Measurements from ENCODE around the gene TMEM213. TPM values are rescaled to one million over a fixed set of nuclear protein-coding genes. Genes with fewer than 3 reads are reported as not detected.

Gene TMEM213
- total and polyA plus RNA-seq, 10 of the 15 experiments (the other 5 are each of a cell fraction or from before 2014, with no cell fraction given) = not detected

GRCh38 chr7:138750901-138751464 is 46.8 kb upstream of the TMEM213 start:
- Histone ChIP-seq H3K79me2 (ENCODE audit: control insufficient read depth, insufficient read depth, low read length) (no peaks in the 10 kb centered on the region), H2AFZ (ENCODE audit: control insufficient read depth, low read depth, low read length) (no peak overlapping the region), H3K4me1 (ENCODE audit: control insufficient read depth, insufficient read depth, low read length) (no peaks in the 10 kb centered on the region), H4K20me1 (ENCODE audit: control insufficient read depth, insufficient read depth) (no peaks in the 10 kb centered on the region), H3K4me3 (no peak overlapping the region), H3K9me3 (replicated peaks; ENCODE audit: control insufficient read depth, insufficient read depth, low read length) (no peaks in the 10 kb centered on the region; the same call in 2 of the 3 replicates), H3K4me2 (ENCODE audit: control insufficient read depth, insufficient read depth) (no peak overlapping the region), H3K27ac (ENCODE audit: control insufficient read depth, insufficient read depth) (no peak overlapping the region), H3K36me3 (ENCODE audit: control insufficient read depth in 2 of 2, insufficient read depth in 2 of 2, low read length in 1 of 2) (no peaks in the 10 kb centered on the region), H3K9ac (ENCODE audit: control insufficient read depth, insufficient read depth, low read length) (no peak overlapping the region), H3K27me3 (replicated peaks in 1 of 2; ENCODE audit: control insufficient read depth in 2 of 2, insufficient read depth in 2 of 2, low read length in 1 of 2) (no peaks in the 10 kb centered on the region; a peak in 1 of 4 replicates)
- intact Hi-C loops (cut with micrococcal nuclease; ENCODE audit: unreplicated experiment) (loop anchor here (5.0 kb wide), 1 partner anchor 116 kb away; no protein-coding TSS in a partner anchor), in situ Hi-C loops (cut with MboI) (no loop called here)
- FAIRE-seq = no peak
- 65% methylated on average over 18 of the region's 18 CpGs for WGBS (ENCODE audit: insufficient coverage, insufficient replicate concordance, low lambda C conversion rate, missing lambda C conversion rate)
- BruUV-seq (replicated peaks) = no TSS peak
- ChIA-PET CTCF (interaction anchor here (1.6 kb wide), 1 partner anchor 12 kb away, joined by 4 read pairs; no protein-coding TSS in a partner anchor), SMC1A (ENCODE audit: uncharacterized antibody, unreplicated experiment) (no interaction called here), POLR2A (interaction anchor here (0.6 kb wide), 1 partner anchor 18 kb away, joined by 4 read pairs; no protein-coding TSS in a partner anchor), RAD21 (ENCODE audit: unreplicated experiment) (no interaction called here)
- ATAC-seq = no peak
- TF ChIP-seq NFXL1 (IDR thresholded peaks at IDR 0.05; ENCODE audit: borderline replicate concordance) (no peak), RAD21 (IDR thresholded peaks at IDR 0.05; ENCODE audit: insufficient read depth, low read depth, low read length) (no peak), SRF (IDR thresholded peaks at IDR 0.05; ENCODE audit: low read depth in 2 of 2, low read length in 2 of 2) (no peak), NBN (IDR thresholded peaks at IDR 0.05) (no peak), SREBF2 (IDR thresholded peaks at IDR 0.05; ENCODE audit: low read length) (no peak), FOXK2 (IDR thresholded peaks at IDR 0.05) (no peak), PML (IDR thresholded peaks at IDR 0.05; ENCODE audit: low read length) (no peak)
- TF ChIP-seq, protein P1, sequence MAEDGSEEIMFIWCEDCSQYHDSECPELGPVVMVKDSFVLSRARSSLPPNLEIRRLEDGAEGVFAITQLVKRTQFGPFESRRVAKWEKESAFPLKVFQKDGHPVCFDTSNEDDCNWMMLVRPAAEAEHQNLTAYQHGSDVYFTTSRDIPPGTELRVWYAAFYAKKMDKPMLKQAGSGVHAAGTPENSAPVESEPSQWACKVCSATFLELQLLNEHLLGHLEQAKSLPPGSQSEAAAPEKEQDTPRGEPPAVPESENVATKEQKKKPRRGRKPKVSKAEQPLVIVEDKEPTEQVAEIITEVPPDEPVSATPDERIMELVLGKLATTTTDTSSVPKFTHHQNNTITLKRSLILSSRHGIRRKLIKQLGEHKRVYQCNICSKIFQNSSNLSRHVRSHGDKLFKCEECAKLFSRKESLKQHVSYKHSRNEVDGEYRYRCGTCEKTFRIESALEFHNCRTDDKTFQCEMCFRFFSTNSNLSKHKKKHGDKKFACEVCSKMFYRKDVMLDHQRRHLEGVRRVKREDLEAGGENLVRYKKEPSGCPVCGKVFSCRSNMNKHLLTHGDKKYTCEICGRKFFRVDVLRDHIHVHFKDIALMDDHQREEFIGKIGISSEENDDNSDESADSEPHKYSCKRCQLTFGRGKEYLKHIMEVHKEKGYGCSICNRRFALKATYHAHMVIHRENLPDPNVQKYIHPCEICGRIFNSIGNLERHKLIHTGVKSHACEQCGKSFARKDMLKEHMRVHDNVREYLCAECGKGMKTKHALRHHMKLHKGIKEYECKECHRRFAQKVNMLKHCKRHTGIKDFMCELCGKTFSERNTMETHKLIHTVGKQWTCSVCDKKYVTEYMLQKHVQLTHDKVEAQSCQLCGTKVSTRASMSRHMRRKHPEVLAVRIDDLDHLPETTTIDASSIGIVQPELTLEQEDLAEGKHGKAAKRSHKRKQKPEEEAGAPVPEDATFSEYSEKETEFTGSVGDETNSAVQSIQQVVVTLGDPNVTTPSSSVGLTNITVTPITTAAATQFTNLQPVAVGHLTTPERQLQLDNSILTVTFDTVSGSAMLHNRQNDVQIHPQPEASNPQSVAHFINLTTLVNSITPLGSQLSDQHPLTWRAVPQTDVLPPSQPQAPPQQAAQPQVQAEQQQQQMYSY (CRISPR knock-in tag; IDR thresholded peaks at IDR 0.05) = no peak
- TF ChIP-seq, protein P2, sequence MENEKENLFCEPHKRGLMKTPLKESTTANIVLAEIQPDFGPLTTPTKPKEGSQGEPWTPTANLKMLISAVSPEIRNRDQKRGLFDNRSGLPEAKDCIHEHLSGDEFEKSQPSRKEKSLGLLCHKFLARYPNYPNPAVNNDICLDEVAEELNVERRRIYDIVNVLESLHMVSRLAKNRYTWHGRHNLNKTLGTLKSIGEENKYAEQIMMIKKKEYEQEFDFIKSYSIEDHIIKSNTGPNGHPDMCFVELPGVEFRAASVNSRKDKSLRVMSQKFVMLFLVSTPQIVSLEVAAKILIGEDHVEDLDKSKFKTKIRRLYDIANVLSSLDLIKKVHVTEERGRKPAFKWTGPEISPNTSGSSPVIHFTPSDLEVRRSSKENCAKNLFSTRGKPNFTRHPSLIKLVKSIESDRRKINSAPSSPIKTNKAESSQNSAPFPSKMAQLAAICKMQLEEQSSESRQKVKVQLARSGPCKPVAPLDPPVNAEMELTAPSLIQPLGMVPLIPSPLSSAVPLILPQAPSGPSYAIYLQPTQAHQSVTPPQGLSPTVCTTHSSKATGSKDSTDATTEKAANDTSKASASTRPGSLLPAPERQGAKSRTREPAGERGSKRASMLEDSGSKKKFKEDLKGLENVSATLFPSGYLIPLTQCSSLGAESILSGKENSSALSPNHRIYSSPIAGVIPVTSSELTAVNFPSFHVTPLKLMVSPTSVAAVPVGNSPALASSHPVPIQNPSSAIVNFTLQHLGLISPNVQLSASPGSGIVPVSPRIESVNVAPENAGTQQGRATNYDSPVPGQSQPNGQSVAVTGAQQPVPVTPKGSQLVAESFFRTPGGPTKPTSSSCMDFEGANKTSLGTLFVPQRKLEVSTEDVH (IDR thresholded peaks at IDR 0.05; ENCODE audit: low read depth, partially characterized antibody) = no peak
- DNase-seq (ENCODE audit: low read depth, low spot score) = no peak
